Endodermal cell (in vitro differentiated cells): Measurements from ENCODE around the gene ENO3. TPM values are rescaled to one million over a fixed set of nuclear protein-coding genes. Genes with fewer than 3 reads are reported as not detected.

Experiments
- DNase-seq: peaks from one replicate; pipeline ENCODE4 v3.0.0-alpha.2; 2017
- H3K27ac ChIP-seq: 2 replicates; pipeline ENCODE4 v1.5.1; 2013; ENCODE audit warnings: mild to moderate bottlenecking, low read depth, low read length, moderate library complexity
- H3K27me3 ChIP-seq: 2 replicates; pipeline ENCODE4 v1.6.1; 2013; ENCODE audit warnings: mild to moderate bottlenecking, low read length, moderate library complexity; ENCODE audit not compliant: insufficient read depth, control insufficient read depth, poor library complexity, severe bottlenecking
- H3K36me3 ChIP-seq: 2 replicates; pipeline ENCODE4 v1.7.0; 2013; ENCODE audit warnings: mild to moderate bottlenecking, low read length, moderate library complexity; ENCODE audit not compliant: control insufficient read depth, insufficient read depth
- H3K4me1 ChIP-seq: one replicate; pipeline ENCODE4 v1.7.0; 2013; ENCODE audit warnings: low read length; ENCODE audit not compliant: control insufficient read depth, insufficient read depth
- H3K4me3 ChIP-seq: 2 replicates; pipeline ENCODE4 v1.5.1; 2013; ENCODE audit warnings: mild to moderate bottlenecking, low read length, moderate library complexity
- H3K9ac ChIP-seq: 2 replicates; pipeline ENCODE4 v1.6.1; 2013; ENCODE audit warnings: mild to moderate bottlenecking, low read length, moderate library complexity; ENCODE audit not compliant: poor library complexity, severe bottlenecking; ENCODE audit errors: extremely low read depth
- H3K9me3 ChIP-seq: 2 replicates; pipeline ENCODE4 v1.6.1; 2013; ENCODE audit warnings: mild to moderate bottlenecking, low read length, moderate library complexity; ENCODE audit not compliant: control insufficient read depth
- H3K27ac Mint-ChIP-seq: 2 replicates; pipeline ENCODE4 v1.8.0; 2020; ENCODE audit warnings: mixed read lengths
- H3K27me3 Mint-ChIP-seq: 2 replicates; pipeline ENCODE4 v1.8.0; 2021; ENCODE audit warnings: mild to moderate bottlenecking, mixed read lengths; ENCODE audit not compliant: insufficient read depth
- H3K36me3 Mint-ChIP-seq: 2 replicates; pipeline ENCODE4 v1.8.0; 2020; ENCODE audit warnings: low read depth, mixed read lengths
- H3K4me1 Mint-ChIP-seq: 2 replicates; pipeline ENCODE4 v1.8.0; 2020; ENCODE audit warnings: mixed read lengths
- H3K4me3 Mint-ChIP-seq: 2 replicates; pipeline ENCODE4 v1.8.0; 2020; ENCODE audit warnings: mild to moderate bottlenecking, moderate library complexity, mixed read lengths
- H3K9me3 Mint-ChIP-seq: 2 replicates; pipeline ENCODE4 v1.8.0; 2020; ENCODE audit warnings: mild to moderate bottlenecking, mixed read lengths
- CTCF ChIP-seq: fragments of 200-600 bp; sonication (generic); conservative IDR thresholded peaks from 2 replicates; pipeline ENCODE4 v1.5.0; 2021; ENCODE audit warnings: antibody characterized with exemption, mild to moderate bottlenecking
- WGBS, 2 experiments: methylation state at CpG; one replicate each; pipeline versions ENCODE4 v1.1.5 to v1.1.7; 2013; ENCODE audit warnings: missing lambda C conversion rate in 2 of 2, mixed read lengths in 1 of 2; ENCODE audit not compliant: insufficient coverage in 1 of 2, insufficient read length in 1 of 2; 5-methylcytosine and 5-hydroxymethylcytosine counted together
- total RNA-seq, 2 donors: library from RNA; stranded (reverse); fragmentation: NEBNext Ultra II Directional in 1 of 2; extraction: Animal tissue kit (Norgen Biotek cat#: 25700) in 1 of 2; gene quantifications; 2 replicates in 1 of 2; 3 replicates in 1 of 2; pipeline ENCODE4 v1.2.1, GENCODE V29; 2021

Gene ENO3
- total RNA-seq, 2 donors from 2014 or later, result 34.1 to 53.6 TPM

- H3K9ac ChIP-seq, result peak overlapping the region; percentile 83
- peaks cover 12% of the 10 kb centered on the region for H3K4me1 ChIP-seq
- peak overlapping the region; percentile 97 for H3K4me3 ChIP-seq
- no peaks in the 10 kb centered on the region for H3K9me3 ChIP-seq
- peak; percentile 92 for DNase-seq
- Mint-ChIP-seq H3K9me3 (no peaks in the 10 kb centered on the region), H3K27me3 (peaks cover 29% of the 10 kb centered on the region), H3K27ac (peak overlapping the region; percentile 64), H3K4me1 (peaks cover 10% of the 10 kb centered on the region), H3K36me3 (peaks cover 29% of the 10 kb centered on the region), H3K4me3 (peak overlapping the region; percentile 84)
- 0% methylated on average over 13 to 55 of the region's 55 CpGs for WGBS, 2 experiments
- H3K27me3 ChIP-seq, result peaks cover 8% of the 10 kb centered on the region
- H3K27ac ChIP-seq, result no peak overlapping the region
- TF ChIP-seq CTCF, result no peak
- peaks cover 36% of the 10 kb centered on the region for H3K36me3 ChIP-seq
Observed at GRCh38 chr17:4998027-4998731, 47.3 kb downstream of the ENO3 start.

GRCh38 chr17:4998732-4999429 lies 48.0 kb downstream of the ENO3 start:
- no peaks in the 10 kb centered on the region for H3K9me3 ChIP-seq
- 21 to 29% methylated on average over 8 to 14 of the region's 14 CpGs for WGBS, 2 experiments
- Mint-ChIP-seq H3K9me3 (no peaks in the 10 kb centered on the region), H3K27ac (peak overlapping the region; percentile 64), H3K36me3 (peaks cover 36% of the 10 kb centered on the region), H3K4me1 (peaks cover 10% of the 10 kb centered on the region), H3K4me3 (peak overlapping the region; percentile 84), H3K27me3 (peaks cover 28% of the 10 kb centered on the region)
- DNase-seq, result peak; percentile 71
- peak overlapping the region; percentile 97 for H3K4me3 ChIP-seq
- no peak overlapping the region for H3K27ac ChIP-seq
- H3K9ac ChIP-seq, result peak overlapping the region; percentile 83
- TF ChIP-seq CTCF, result no peak
- H3K4me1 ChIP-seq, result peaks cover 12% of the 10 kb centered on the region
- H3K27me3 ChIP-seq, result peaks cover 8% of the 10 kb centered on the region
- H3K36me3 ChIP-seq, result peaks cover 43% of the 10 kb centered on the region

- Mint-ChIP-seq H3K9me3 (no peaks in the 10 kb centered on the region), H3K36me3 (peaks cover 43% of the 10 kb centered on the region), H3K27ac (peak overlapping the region; percentile 6), H3K4me1 (peaks cover 10% of the 10 kb centered on the region), H3K4me3 (peak overlapping the region; percentile 84), H3K27me3 (peaks cover 21% of the 10 kb centered on the region)
- Histone ChIP-seq H3K36me3 (peaks cover 50% of the 10 kb centered on the region), H3K27me3 (peaks cover 8% of the 10 kb centered on the region), H3K4me1 (peaks cover 12% of the 10 kb centered on the region), H3K27ac (no peak overlapping the region), H3K9ac (peak overlapping the region; percentile 83), H3K9me3 (no peaks in the 10 kb centered on the region), H3K4me3 (peak overlapping the region; percentile 97)
- DNase-seq, result no peak
- 76 to 81% methylated on average over 11 to 12 of the region's 12 CpGs for WGBS, 2 experiments
- TF ChIP-seq CTCF, result no peak
Observed at GRCh38 chr17:4999430-5000093, 48.6 kb downstream of the ENO3 start.
